Measurements from ENCODE around the gene TNC.

- no peak for TF ChIP-seq CTCF (IDR thresholded peaks at IDR 0.05)
- no peak for TF ChIP-seq EZH2 (IDR thresholded peaks at IDR 0.05; ENCODE audit: borderline replicate concordance, insufficient read depth, low read depth, low read length, poor library complexity, severe bottlenecking)
These were observed 17.0 kb upstream of the TNC start for GRCh38 chr9:115134941-115135340.

Data from B cell (primary cell).